Endothelial cell of umbilical vein (primary cell): ENCODE data around the gene UGT2A3.

Experiments used
- EZH2 ChIP-seq: IDR thresholded peaks from 2 replicates; pipeline ENCODE4 v1.6.1; 2012; ENCODE audit warnings: borderline replicate concordance, low read depth, mild to moderate bottlenecking, moderate library complexity, low read length, inconsistent platforms; ENCODE audit not compliant: severe bottlenecking
- JUN ChIP-seq: IDR thresholded peaks from 2 replicates; pipeline ENCODE4 v1.6.1; 2011; ENCODE audit warnings: borderline replicate concordance, low read depth; ENCODE audit not compliant: insufficient read length, insufficient read depth
- MYC ChIP-seq: IDR thresholded peaks from one replicate; pipeline ENCODE4 v1.6.1; 2011; ENCODE audit warnings: mild to moderate bottlenecking, low read depth, low read length
- POLR2A ChIP-seq: IDR thresholded peaks from 2 replicates; pipeline ENCODE4 v1.6.1; 2012; ENCODE audit warnings: low read depth, mild to moderate bottlenecking, control low read depth, low read length
- POLR2AphosphoS5 ChIP-seq: IDR thresholded peaks from 2 replicates; pipeline ENCODE4 v1.6.1; 2012; ENCODE audit warnings: low read depth, mild to moderate bottlenecking, control low read depth, low read length, moderate library complexity; ENCODE audit not compliant: insufficient read depth
- TF ChIP-seq, protein P1 (sequence below), 2 donors: IDR thresholded peaks; 1 replicate in 1 of 2; 2 replicates in 1 of 2; pipeline ENCODE4 v1.5.1; 2011; ENCODE audit warnings: low read length in 2 of 2, mild to moderate bottlenecking in 2 of 2, moderate library complexity in 2 of 2, control low read depth in 1 of 2, inconsistent platforms in 1 of 2, low read depth in 1 of 2; ENCODE audit not compliant: insufficient read depth in 1 of 2; ENCODE audit errors: extremely low read depth in 1 of 2
- TF ChIP-seq, protein P2 (sequence below): IDR thresholded peaks from 2 replicates; pipeline ENCODE4 v1.6.1; 2011; ENCODE audit not compliant: insufficient read depth, insufficient read length

DNA sequence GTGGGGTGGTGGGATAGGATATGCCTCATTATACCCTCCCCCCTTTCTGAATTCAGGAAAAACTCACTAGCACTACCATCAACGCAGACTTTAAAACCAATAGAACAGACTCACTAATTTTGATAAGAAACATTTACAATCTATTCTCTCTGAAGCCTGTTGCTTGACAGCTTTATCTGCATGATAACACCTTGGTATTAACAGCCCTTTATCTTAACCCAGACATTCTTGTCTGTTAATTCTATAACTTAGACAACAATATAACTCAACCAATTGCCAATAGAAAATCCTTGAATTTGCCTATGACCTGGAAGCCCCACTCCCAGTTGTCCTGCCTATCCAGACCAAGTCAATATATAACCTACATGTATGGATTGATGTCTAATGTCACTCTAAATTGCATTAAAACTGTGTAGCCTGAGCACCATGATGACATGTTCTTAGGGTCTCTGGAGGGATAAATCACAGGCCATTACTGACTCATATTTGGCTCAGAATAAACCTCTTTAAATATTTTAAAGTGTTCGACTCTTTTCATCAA lies 1.5 kb upstream of the UGT2A3 start:
- TF ChIP-seq, protein P1, sequence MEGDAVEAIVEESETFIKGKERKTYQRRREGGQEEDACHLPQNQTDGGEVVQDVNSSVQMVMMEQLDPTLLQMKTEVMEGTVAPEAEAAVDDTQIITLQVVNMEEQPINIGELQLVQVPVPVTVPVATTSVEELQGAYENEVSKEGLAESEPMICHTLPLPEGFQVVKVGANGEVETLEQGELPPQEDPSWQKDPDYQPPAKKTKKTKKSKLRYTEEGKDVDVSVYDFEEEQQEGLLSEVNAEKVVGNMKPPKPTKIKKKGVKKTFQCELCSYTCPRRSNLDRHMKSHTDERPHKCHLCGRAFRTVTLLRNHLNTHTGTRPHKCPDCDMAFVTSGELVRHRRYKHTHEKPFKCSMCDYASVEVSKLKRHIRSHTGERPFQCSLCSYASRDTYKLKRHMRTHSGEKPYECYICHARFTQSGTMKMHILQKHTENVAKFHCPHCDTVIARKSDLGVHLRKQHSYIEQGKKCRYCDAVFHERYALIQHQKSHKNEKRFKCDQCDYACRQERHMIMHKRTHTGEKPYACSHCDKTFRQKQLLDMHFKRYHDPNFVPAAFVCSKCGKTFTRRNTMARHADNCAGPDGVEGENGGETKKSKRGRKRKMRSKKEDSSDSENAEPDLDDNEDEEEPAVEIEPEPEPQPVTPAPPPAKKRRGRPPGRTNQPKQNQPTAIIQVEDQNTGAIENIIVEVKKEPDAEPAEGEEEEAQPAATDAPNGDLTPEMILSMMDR (IDR thresholded peaks at IDR 0.05; ENCODE audit: extremely low read depth in 1 of 2, insufficient read depth in 1 of 2, low read depth in 1 of 2, low read length in 2 of 2) = no peak
- TF ChIP-seq JUN (no peak), POLR2AphosphoS5 (no peak), EZH2 (no peak), POLR2A (no peak), MYC (no peak)
- TF ChIP-seq, protein P2, sequence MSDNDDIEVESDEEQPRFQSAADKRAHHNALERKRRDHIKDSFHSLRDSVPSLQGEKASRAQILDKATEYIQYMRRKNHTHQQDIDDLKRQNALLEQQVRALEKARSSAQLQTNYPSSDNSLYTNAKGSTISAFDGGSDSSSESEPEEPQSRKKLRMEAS = no peak
